ENCODE data around the gene CADM1. TPM values are rescaled to one million over a fixed set of nuclear protein-coding genes. Genes with fewer than 3 reads are reported as not detected.

Gene CADM1
- total RNA-seq, 2 experiments from 2014 or later: 59.7 to 89.7 TPM

GRCh38 chr11:115317277-115318185, 186.7 kb downstream of the CADM1 start:
- Histone ChIP-seq H3K4me2 (ENCODE audit: low read length) (no peak overlapping the region), H4K20me1 (ENCODE audit: insufficient read depth, low read length) (no peaks in the 10 kb centered on the region), H3K36me3 (ENCODE audit: insufficient read depth, low read length) (no peaks in the 10 kb centered on the region), H2AFZ (ENCODE audit: low read length) (no peak overlapping the region), H3K4me1 (ENCODE audit: insufficient read depth, low read length, poor library complexity, severe bottlenecking) (no peaks in the 10 kb centered on the region), H3K79me2 (ENCODE audit: insufficient read depth, low read depth, low read length) (no peaks in the 10 kb centered on the region), H3K9me3 (ENCODE audit: low read length) (no peaks in the 10 kb centered on the region), H3K9me2 (ENCODE audit: insufficient read depth, low read length) (no peaks in the 10 kb centered on the region), H3K4me3 (ENCODE audit: low read depth, low read length, poor library complexity, severe bottlenecking) (no peak overlapping the region), H3K27ac (ENCODE audit: low read depth, low read length, poor library complexity, severe bottlenecking) (no peak overlapping the region)
- DNase-seq (ENCODE audit: low spot score): no peak
- BruUV-seq (replicated peaks): no TSS peak
- POLR2A ChIA-PET: interaction anchor here (0.5 to 0.7 kb wide), 2 partner anchors 23 to 122 kb away, joined by 3 read pairs; no protein-coding TSS in a partner anchor
- CTCF ChIA-PET (ENCODE audit: unreplicated experiment): no interaction called here
- no peak for TF ChIP-seq EZH2phosphoT487 (IDR thresholded peaks at IDR 0.05; ENCODE audit: borderline replicate concordance, low read depth, low read length)
- no peak for TF ChIP-seq CTCF (conservative IDR thresholded peaks at IDR 0.05; ENCODE audit: low read length)
- intact Hi-C loops (cut with micrococcal nuclease; ENCODE audit: unreplicated experiment): no loop called here

GRCh38 chr11:115316696-115317095, 187.5 kb downstream of the CADM1 start:
- ChIA-PET CTCF (ENCODE audit: unreplicated experiment) (no interaction called here), POLR2A (interaction anchor here (0.5 to 0.6 kb wide), 2 partner anchors 121 to 823 kb away, joined by 3 to 4 read pairs; no protein-coding TSS in a partner anchor)
- intact Hi-C loops (cut with micrococcal nuclease; ENCODE audit: unreplicated experiment): no loop called here
- TF ChIP-seq CTCF (conservative IDR thresholded peaks at IDR 0.05; ENCODE audit: low read length): no peak
- TF ChIP-seq EZH2phosphoT487 (IDR thresholded peaks at IDR 0.05; ENCODE audit: borderline replicate concordance, low read depth, low read length): no peak
- H3K36me3 ChIP-seq (ENCODE audit: insufficient read depth, low read length): no peaks in the 10 kb centered on the region
- no peak for DNase-seq (ENCODE audit: low spot score)
- H3K4me2 ChIP-seq (ENCODE audit: low read length): no peak overlapping the region
- H3K4me3 ChIP-seq (ENCODE audit: low read depth, low read length, poor library complexity, severe bottlenecking): no peak overlapping the region
- BruUV-seq (replicated peaks): no TSS peak
- no peaks in the 10 kb centered on the region for H3K9me3 ChIP-seq (ENCODE audit: low read length)
- no peaks in the 10 kb centered on the region for H3K4me1 ChIP-seq (ENCODE audit: insufficient read depth, low read length, poor library complexity, severe bottlenecking)
- no peak overlapping the region for H3K27ac ChIP-seq (ENCODE audit: low read depth, low read length, poor library complexity, severe bottlenecking)
- no peaks in the 10 kb centered on the region for H3K9me2 ChIP-seq (ENCODE audit: insufficient read depth, low read length)
- H2AFZ ChIP-seq (ENCODE audit: low read length): no peak overlapping the region
- no peaks in the 10 kb centered on the region for H3K79me2 ChIP-seq (ENCODE audit: insufficient read depth, low read depth, low read length)
- H4K20me1 ChIP-seq (ENCODE audit: insufficient read depth, low read length): no peaks in the 10 kb centered on the region
